Breast epithelium (tissue), 4 donors: ENCODE data around the gene RPIA. TPM values are rescaled to one million over a fixed set of nuclear protein-coding genes. Genes with fewer than 3 reads are reported as not detected.
A peak's percentile ranks its signal among the peaks of the same experiment; 100 is the strongest.

ENCODE experiments used
- DNase-seq, 2 donors: peaks; one replicate each; pipeline ENCODE4 v3.0.0-alpha.2; 2019; ENCODE audit warnings: low spot score in 2 of 2
- H3K27ac ChIP-seq, 2 donors: fragments of 200-600 bp; sonication (generic) in 1 of 2; one replicate each; pipeline ENCODE4 v1.5.1; 2016 to 2019; ENCODE audit warnings: mild to moderate bottlenecking in 1 of 2
- H3K27me3 ChIP-seq, 2 donors: fragments of 200-600 bp; sonication (generic) in 1 of 2; one replicate each; pipeline versions ENCODE4 v1.5.1 to v1.6.0; 2017 to 2019; ENCODE audit warnings: control low read depth in 1 of 2, mild to moderate bottlenecking in 1 of 2
- H3K36me3 ChIP-seq: fragments of 200-600 bp; one replicate; pipeline ENCODE4 v1.5.1; 2019
- H3K4me1 ChIP-seq, 2 donors: fragments of 200-600 bp; sonication (generic); one replicate each; pipeline ENCODE4 v1.5.1; 2016 to 2019; ENCODE audit warnings: control low read depth in 1 of 2
- H3K4me3 ChIP-seq, 3 donors: fragments of 200-600 bp; sonication (generic); 1 replicate in 2 of 3; 2 replicates in 1 of 3; pipeline ENCODE4 v1.5.1; 2016 to 2019; ENCODE audit warnings: mild to moderate bottlenecking in 3 of 3, moderate library complexity in 2 of 3
- H3K9me3 ChIP-seq, 2 donors: fragments of 200-600 bp; sonication (generic) in 1 of 2; one replicate each; pipeline ENCODE4 v1.5.1; 2016 to 2019; ENCODE audit warnings: control low read depth in 1 of 2
- CTCF ChIP-seq, 3 donors: fragments of 450-650 bp; IDR thresholded peaks; one replicate each; pipeline ENCODE4 v1.5.1; 2016 to 2017; ENCODE audit warnings: antibody characterized with exemption in 3 of 3, mild to moderate bottlenecking in 3 of 3, moderate library complexity in 3 of 3
- POLR2A ChIP-seq: fragments of 450-650 bp; IDR thresholded peaks from one replicate; pipeline ENCODE4 v1.6.1; 2016; ENCODE audit warnings: antibody characterized with exemption, mild to moderate bottlenecking, moderate library complexity
- POLR2AphosphoS5 ChIP-seq, 3 donors: sonication (generic); formaldehyde crosslinking; IDR thresholded peaks; one replicate each; pipeline ENCODE4 v1.6.1; 2017; ENCODE audit warnings: antibody characterized with exemption in 3 of 3
- intact Hi-C: fragments of 100-400 bp; cut with DNase I; formaldehyde crosslinking; loops from one replicate; pipeline ENCODE4 v1.15.1; 2023; ENCODE audit warnings: low total_unique reads
- total RNA-seq, 3 donors: library from RNA; depleted of rRNA; stranded (reverse); fragments of >200 nt; gene quantifications; one replicate each; pipeline ENCODE4 v1.1.0, GENCODE V29; 2016

The RPIA gene
- total RNA-seq, 3 donors from 2014 or later, result 9.9 to 15.4 (median 10.4) TPM

- Histone ChIP-seq H3K27ac (no peak overlapping the region), H3K4me1 (no peaks in the 10 kb centered on the region), H3K27me3 (no peaks in the 10 kb centered on the region), H3K36me3 (no peaks in the 10 kb centered on the region), H3K9me3 (no peaks in the 10 kb centered on the region), H3K4me3 (no peak overlapping the region)
- intact Hi-C loops, result no loop called here
- no peak for TF ChIP-seq CTCF (IDR thresholded peaks at IDR 0.05)
- no peak for TF ChIP-seq POLR2A
- no peak for TF ChIP-seq POLR2AphosphoS5 (IDR thresholded peaks at IDR 0.05)
- DNase-seq, result no peak
Observed at GRCh38 chr2:88735853-88736252, 44.4 kb downstream of the RPIA start.

- peak overlapping the region in 1 of 2 donors; percentile 1 for H3K27ac ChIP-seq
- no peak for TF ChIP-seq CTCF (IDR thresholded peaks at IDR 0.05)
- no peak for TF ChIP-seq POLR2A
- no peak for TF ChIP-seq POLR2AphosphoS5 (IDR thresholded peaks at IDR 0.05)
- no peaks in the 10 kb centered on the region for H3K4me1 ChIP-seq
- intact Hi-C loops, result no loop called here
- H3K4me3 ChIP-seq, result no peak overlapping the region
- H3K9me3 ChIP-seq, result no peaks in the 10 kb centered on the region
- no peaks in the 10 kb centered on the region for H3K27me3 ChIP-seq
- no peak for DNase-seq
- no peaks in the 10 kb centered on the region for H3K36me3 ChIP-seq
Observed at GRCh38 chr2:88736437-88736836, 45.0 kb downstream of the RPIA start.

- no peak for TF ChIP-seq POLR2A
- no peak for TF ChIP-seq CTCF (IDR thresholded peaks at IDR 0.05)
- TF ChIP-seq POLR2AphosphoS5 (IDR thresholded peaks at IDR 0.05), result no peak
- Histone ChIP-seq H3K27ac (peak overlapping the region in 1 of 2 donors; percentile 1), H3K4me1 (no peaks in the 10 kb centered on the region), H3K9me3 (no peaks in the 10 kb centered on the region), H3K36me3 (no peaks in the 10 kb centered on the region), H3K27me3 (no peaks in the 10 kb centered on the region), H3K4me3 (no peak overlapping the region)
- DNase-seq, result no peak
- intact Hi-C loops, result no loop called here
Observed at GRCh38 chr2:88737385-88737784, 45.9 kb downstream of the RPIA start.

- no peaks in the 10 kb centered on the region for H3K36me3 ChIP-seq
- TF ChIP-seq POLR2A, result no peak
- TF ChIP-seq CTCF (IDR thresholded peaks at IDR 0.05), result no peak
- TF ChIP-seq POLR2AphosphoS5 (IDR thresholded peaks at IDR 0.05), result no peak
- H3K27ac ChIP-seq, result peak overlapping the region in 1 of 2 donors; percentile 40
- H3K4me3 ChIP-seq, result no peak overlapping the region
- intact Hi-C loops, result no loop called here
- no peaks in the 10 kb centered on the region for H3K9me3 ChIP-seq
- no peaks in the 10 kb centered on the region for H3K4me1 ChIP-seq
- no peak for DNase-seq
- H3K27me3 ChIP-seq, result no peaks in the 10 kb centered on the region
Observed at GRCh38 chr2:88738271-88738670, 46.8 kb downstream of the RPIA start.

GRCh38 chr2:88739985-88740600 lies 48.6 kb downstream of the RPIA start:
- Histone ChIP-seq H3K4me1 (no peaks in the 10 kb centered on the region), H3K4me3 (no peak overlapping the region), H3K9me3 (peaks cover 0 to 2% of the 10 kb centered on the region in 2 donors), H3K36me3 (no peaks in the 10 kb centered on the region), H3K27ac (no peak overlapping the region), H3K27me3 (no peaks in the 10 kb centered on the region)
- peak; percentile 45 to 71 for DNase-seq
- TF ChIP-seq CTCF (IDR thresholded peaks at IDR 0.05), result peak; percentile 39 to 74 (median 72)
- no peak for TF ChIP-seq POLR2A
- TF ChIP-seq POLR2AphosphoS5 (IDR thresholded peaks at IDR 0.05), result no peak
- intact Hi-C loops, result no loop called here
